Tibial nerve (tissue), 4 donors: Measurements from ENCODE around the gene CASQ2. TPM values are rescaled to one million over a fixed set of nuclear protein-coding genes. Genes with fewer than 3 reads are reported as not detected.

ENCODE experiments used
- DNase-seq, 2 donors: peaks; one replicate each; pipeline ENCODE4 v3.0.0-alpha.2; 2019; ENCODE audit warnings: low spot score in 2 of 2
- H3K27ac ChIP-seq, 4 donors: fragments of 200-600 bp; sonication (generic) in 3 of 4; one replicate each; pipeline ENCODE4 v1.5.1; 2017 to 2019; ENCODE audit warnings: mild to moderate bottlenecking in 1 of 4
- H3K27me3 ChIP-seq, 2 donors: fragments of 200-600 bp; sonication (generic) in 1 of 2; one replicate each; pipeline versions ENCODE4 v1.5.1 to v1.6.0; 2017 to 2019
- H3K36me3 ChIP-seq, 3 donors: fragments of 200-600 bp; sonication (generic); one replicate each; pipeline ENCODE4 v1.5.1; 2018 to 2019
- H3K4me1 ChIP-seq, 4 donors: fragments of 200-600 bp; sonication (generic) in 3 of 4; one replicate each; pipeline ENCODE4 v1.5.1; 2017 to 2019
- H3K4me3 ChIP-seq, 4 donors: fragments of 200-600 bp; sonication (generic) in 3 of 4; one replicate each; pipeline ENCODE4 v1.5.1; 2017 to 2019; ENCODE audit warnings: mild to moderate bottlenecking in 1 of 4, moderate library complexity in 1 of 4
- H3K9me3 ChIP-seq, 4 donors: fragments of 200-600 bp; sonication (generic) in 3 of 4; one replicate each; pipeline ENCODE4 v1.5.1; 2017 to 2019
- CTCF ChIP-seq, 5 experiments: fragments of 200-600 bp in 3 of 5; fragments of 450-650 bp in 2 of 5; sonication (generic) in 3 of 5; IDR thresholded peaks; one replicate each; pipeline ENCODE4 v1.5.1; 2016 to 2019; ENCODE audit warnings: antibody characterized with exemption in 5 of 5, mild to moderate bottlenecking in 3 of 5, moderate library complexity in 2 of 5
- EP300 ChIP-seq, 2 donors: sonication (generic); formaldehyde crosslinking; IDR thresholded peaks; one replicate each; pipeline ENCODE4 v1.6.1; 2017; ENCODE audit warnings: antibody characterized with exemption in 2 of 2, mild to moderate bottlenecking in 1 of 2
- POLR2A ChIP-seq, 2 donors: fragments of 450-650 bp; IDR thresholded peaks; one replicate each; pipeline ENCODE4 v1.6.1; 2017; ENCODE audit warnings: antibody characterized with exemption in 2 of 2, mild to moderate bottlenecking in 2 of 2, moderate library complexity in 2 of 2
- WGBS, 2 donors: methylation state at CpG; one replicate each; pipeline ENCODE4 v1.1.5; 2018; 5-methylcytosine and 5-hydroxymethylcytosine counted together
- total RNA-seq, 4 donors: library from RNA; depleted of rRNA; stranded (reverse); fragments of >200 nt; gene quantifications; one replicate each; pipeline ENCODE4 v1.1.0, GENCODE V29; 2016

The CASQ2 gene
- total RNA-seq, 4 donors from 2014 or later: 3.6 to 7.3 (median 5.8) TPM

- Histone ChIP-seq H3K27ac (no peak overlapping the region), H3K27me3 (no peaks in the 10 kb centered on the region), H3K36me3 (peaks cover 0 to 5% (median 0%) of the 10 kb centered on the region in 3 donors), H3K4me3 (no peak overlapping the region), H3K4me1 (peaks cover 0 to 19% (median 0%) of the 10 kb centered on the region in 4 donors), H3K9me3 (no peaks in the 10 kb centered on the region)
- TF ChIP-seq POLR2A (IDR thresholded peaks at IDR 0.05) (no peak), CTCF (IDR thresholded peaks at IDR 0.05) (no peak), EP300 (IDR thresholded peaks at IDR 0.05) (no peak)
- 43 to 52% methylated on average over 3 of the region's 3 CpGs for WGBS, 2 donors
- DNase-seq: no peak
These were observed 91.3 kb downstream of the CASQ2 start for GRCh38 chr1:115677182-115677555.

GRCh38 chr1:115676498-115677181 lies 91.9 kb downstream of the CASQ2 start:
- Histone ChIP-seq H3K4me3 (no peak overlapping the region), H3K36me3 (peaks cover 0 to 6% (median 0%) of the 10 kb centered on the region in 3 donors), H3K9me3 (no peaks in the 10 kb centered on the region), H3K27ac (no peak overlapping the region), H3K27me3 (no peaks in the 10 kb centered on the region), H3K4me1 (peaks cover 0 to 19% (median 0%) of the 10 kb centered on the region in 4 donors)
- no peak for DNase-seq
- TF ChIP-seq EP300 (IDR thresholded peaks at IDR 0.05): no peak
- TF ChIP-seq CTCF (IDR thresholded peaks at IDR 0.05): no peak
- TF ChIP-seq POLR2A (IDR thresholded peaks at IDR 0.05): no peak
- 84 to 89% methylated on average over 7 of the region's 7 CpGs for WGBS, 2 donors

- Histone ChIP-seq H3K27ac (no peak overlapping the region), H3K4me3 (no peak overlapping the region), H3K9me3 (no peaks in the 10 kb centered on the region), H3K36me3 (peaks cover 0 to 30% (median 0%) of the 10 kb centered on the region in 3 donors), H3K4me1 (peaks cover 0 to 3% (median 0%) of the 10 kb centered on the region in 4 donors), H3K27me3 (no peaks in the 10 kb centered on the region)
- TF ChIP-seq EP300 (IDR thresholded peaks at IDR 0.05) (no peak), POLR2A (IDR thresholded peaks at IDR 0.05) (no peak)
- no peak for DNase-seq
- 94 to 95% methylated on average over 13 of the region's 13 CpGs for WGBS, 2 donors
These were observed 96.1 kb downstream of the CASQ2 start for GRCh38 chr1:115672224-115673009.

- Histone ChIP-seq H3K27ac (no peak overlapping the region), H3K9me3 (no peaks in the 10 kb centered on the region), H3K27me3 (no peaks in the 10 kb centered on the region), H3K4me3 (no peak overlapping the region), H3K4me1 (peaks cover 0 to 3% (median 0%) of the 10 kb centered on the region in 4 donors), H3K36me3 (peaks cover 0 to 41% (median 0%) of the 10 kb centered on the region in 3 donors)
- no peak for DNase-seq
- 86 to 93% methylated on average over 19 of the region's 19 CpGs for WGBS, 2 donors
- TF ChIP-seq POLR2A (IDR thresholded peaks at IDR 0.05): no peak
- TF ChIP-seq CTCF (IDR thresholded peaks at IDR 0.05): no peak
- no peak for TF ChIP-seq EP300 (IDR thresholded peaks at IDR 0.05)
These were observed 97.2 kb downstream of the CASQ2 start for GRCh38 chr1:115671176-115671934.

GRCh38 chr1:115670476-115671175 lies 97.9 kb downstream of the CASQ2 start:
- peaks cover 0 to 48% (median 0%) of the 10 kb centered on the region in 3 donors for H3K36me3 ChIP-seq
- H3K9me3 ChIP-seq: no peaks in the 10 kb centered on the region
- 62 to 74% methylated on average over 10 to 14 of the region's 14 CpGs for WGBS, 2 donors
- H3K4me3 ChIP-seq: no peak overlapping the region
- no peaks in the 10 kb centered on the region for H3K27me3 ChIP-seq
- DNase-seq: no peak
- peaks cover 0 to 3% (median 0%) of the 10 kb centered on the region in 4 donors for H3K4me1 ChIP-seq
- TF ChIP-seq POLR2A (IDR thresholded peaks at IDR 0.05) (no peak), CTCF (IDR thresholded peaks at IDR 0.05) (no peak), EP300 (IDR thresholded peaks at IDR 0.05) (no peak)
- no peak overlapping the region for H3K27ac ChIP-seq
